Measurements from ENCODE around the gene TUBB. TPM values are rescaled to one million over a fixed set of nuclear protein-coding genes. Genes with fewer than 3 reads are reported as not detected.
A peak's percentile ranks its signal among the peaks of the same experiment; 100 is the strongest.

Gene TUBB
- total and polyA plus RNA-seq, 9 of the 15 experiments (the other 6 are each of a cell fraction or from before 2014, with no cell fraction given), result 971 to 2,870 (median 1,478) TPM

- TF ChIP-seq BRF2 (IDR thresholded peaks at IDR 0.05; ENCODE audit: borderline replicate concordance, insufficient read depth, insufficient read length), result no peak
- peak in 1 of 2 experiments; percentile 17; a peak in 2 of 4 replicates for TF ChIP-seq TBL1XR1 (IDR thresholded peaks at IDR 0.05; ENCODE audit: low read length in 2 of 2)
- no peak for TF ChIP-seq ZNF3 (CRISPR knock-in tag; IDR thresholded peaks at IDR 0.05)
- peak; percentile 23; the same call in 1 of the 2 replicates for TF ChIP-seq ZNF140 (CRISPR knock-in tag; IDR thresholded peaks at IDR 0.05)
- peak; percentile 96 for TF ChIP-seq ZNF263 (CRISPR knock-in tag; IDR thresholded peaks at IDR 0.05; ENCODE audit: borderline replicate concordance)
- no peak for TF ChIP-seq ZNF324 (CRISPR knock-in tag; IDR thresholded peaks at IDR 0.05)
- TF ChIP-seq, protein P1, sequence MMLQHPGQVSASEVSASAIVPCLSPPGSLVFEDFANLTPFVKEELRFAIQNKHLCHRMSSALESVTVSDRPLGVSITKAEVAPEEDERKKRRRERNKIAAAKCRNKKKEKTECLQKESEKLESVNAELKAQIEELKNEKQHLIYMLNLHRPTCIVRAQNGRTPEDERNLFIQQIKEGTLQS (IDR thresholded peaks at IDR 0.05), result no peak
- TF ChIP-seq, protein P1 (CRISPR knock-in tag; conservative IDR thresholded peaks at IDR 0.05), result 0 out of 2 replicates have a peak, but pooled peaks have one; percentile 30
- no peak for TF ChIP-seq HMGN3 (IDR thresholded peaks at IDR 0.05; ENCODE audit: borderline replicate concordance, extremely low read depth, insufficient read length, low read depth, low read length)
- no peak for TF ChIP-seq MEF2A (IDR thresholded peaks at IDR 0.05; ENCODE audit: control insufficient read depth, low read depth, low read length)
- TF ChIP-seq GABPB1 (CRISPR knock-in tag; IDR thresholded peaks at IDR 0.05), result peak; percentile 1; the same call in 1 of the 2 replicates
- TF ChIP-seq ZBTB1 (CRISPR knock-in tag; IDR thresholded peaks at IDR 0.05; ENCODE audit: borderline replicate concordance, low read depth), result 0 out of 2 replicates have a peak, but pooled peaks have one; percentile 14
- TF ChIP-seq KDM1A (IDR thresholded peaks at IDR 0.05), result peak; percentile 32 to 60; a peak in 2 of 4 replicates
- peak in 1 of 2 experiments; percentile 61; a peak in 2 of 4 replicates for TF ChIP-seq RCOR1 (IDR thresholded peaks at IDR 0.05; ENCODE audit: borderline replicate concordance in 1 of 2, low read depth in 2 of 2, low read length in 2 of 2)
- no peak for TF ChIP-seq BRCA1 (IDR thresholded peaks at IDR 0.05)
- TF ChIP-seq BRCA1 (CRISPR knock-in tag; IDR thresholded peaks at IDR 0.05), result 0 out of 2 replicates have a peak, but pooled peaks have one; percentile 87
- TF ChIP-seq CTBP1 (IDR thresholded peaks at IDR 0.05; ENCODE audit: borderline replicate concordance), result 0 out of 2 replicates have a peak, but pooled peaks have one; percentile 6
- TF ChIP-seq PTBP1 (IDR thresholded peaks at IDR 0.05; ENCODE audit: low read depth, low read length), result peak; percentile 53; the same call in 1 of the 2 replicates
- TF ChIP-seq ZNF551 (CRISPR knock-in tag; IDR thresholded peaks at IDR 0.05), result no peak
- TF ChIP-seq TAF1 (IDR thresholded peaks at IDR 0.05; ENCODE audit: control insufficient read depth, extremely low read depth, insufficient read depth, low read length, severe bottlenecking), result peak; percentile 49
- TF ChIP-seq ZNF778 (CRISPR knock-in tag; IDR thresholded peaks at IDR 0.05), result no peak
- 0 out of 4 replicates have a peak, but pooled peaks of 1 of the 2 experiments have one; percentile 2 for TF ChIP-seq RAD21 (CRISPR knock-in tag; conservative IDR thresholded peaks at IDR 0.05 in 1 of 2, IDR thresholded peaks at IDR 0.05 in 1 of 2)
- peak; percentile 6; the same call in 1 of the 2 replicates for TF ChIP-seq CREB1 (IDR thresholded peaks at IDR 0.05)
- TF ChIP-seq CREB1 (CRISPR knock-in tag; IDR thresholded peaks at IDR 0.05), result no peak
- TF ChIP-seq USF2 (CRISPR knock-in tag; IDR thresholded peaks at IDR 0.05), result no peak
These were observed 23.2 kb downstream of the TUBB start (continued) for GRCh38 chr6:30743099-30744053.

Data from K562 (cell line).